Liver (tissue), 9 donors: ENCODE results near the gene MAD2L2. TPM values are rescaled to one million over a fixed set of nuclear protein-coding genes. Genes with fewer than 3 reads are reported as not detected.

Source experiments
- DNase-seq: peaks from one replicate; pipeline ENCODE4 v3.0.0-alpha.2; 2017; ENCODE audit warnings: low spot score
- H3K27ac ChIP-seq, 2 donors: one replicate each; pipeline ENCODE4 v1.7.0; 2013; ENCODE audit warnings: inconsistent platforms in 2 of 2, low read length in 2 of 2, control low read depth in 1 of 2, low read depth in 1 of 2, mild to moderate bottlenecking in 1 of 2
- H3K27me3 ChIP-seq, 4 donors: one replicate each; pipeline versions ENCODE4 v1.6.1 to v1.7.0; 2013; ENCODE audit warnings: low read length in 3 of 4, inconsistent platforms in 1 of 4, mild to moderate bottlenecking in 1 of 4, moderate library complexity in 1 of 4; ENCODE audit not compliant: control insufficient read depth in 4 of 4, insufficient read depth in 4 of 4
- H3K36me3 ChIP-seq, 4 donors: one replicate each; pipeline versions ENCODE4 v1.6.1 to v1.7.0; 2013; ENCODE audit warnings: low read length in 3 of 4, mild to moderate bottlenecking in 3 of 4, low read depth in 1 of 4, moderate library complexity in 1 of 4; ENCODE audit not compliant: control insufficient read depth in 4 of 4, insufficient read depth in 3 of 4
- H3K4me1 ChIP-seq, 4 donors: one replicate each; pipeline versions ENCODE4 v1.6.1 to v1.7.0; 2013; ENCODE audit warnings: low read length in 3 of 4, mild to moderate bottlenecking in 3 of 4, moderate library complexity in 1 of 4; ENCODE audit not compliant: control insufficient read depth in 4 of 4, insufficient read depth in 4 of 4
- H3K4me3 ChIP-seq, 3 donors: one replicate each; pipeline versions ENCODE4 v1.6.1 to v1.7.0; 2013; ENCODE audit warnings: low read length in 3 of 3, control low read depth in 1 of 3, low read depth in 1 of 3, mild to moderate bottlenecking in 1 of 3
- H3K9ac ChIP-seq, 2 donors: one replicate each; pipeline ENCODE4 v1.7.0; 2013; ENCODE audit warnings: low read length in 2 of 2, mild to moderate bottlenecking in 2 of 2, moderate library complexity in 2 of 2, control low read depth in 1 of 2, low read depth in 1 of 2
- H3K9me3 ChIP-seq, 4 donors: one replicate each; pipeline versions ENCODE4 v1.6.1 to v1.7.0; 2013; ENCODE audit warnings: low read length in 3 of 4; ENCODE audit not compliant: control insufficient read depth in 4 of 4
- ATF3 ChIP-seq: IDR thresholded peaks from 2 replicates; pipeline ENCODE4 v1.6.1; 2016; ENCODE audit warnings: antibody characterized with exemption
- CTCF ChIP-seq: fragments of 150-350 bp; IDR thresholded peaks from 2 replicates; pipeline ENCODE4 v1.5.1; 2017; ENCODE audit warnings: improper control_type of control experiment, low read depth, low read length; ENCODE audit not compliant: missing input control
- EGR1 ChIP-seq, 2 donors: IDR thresholded peaks; 2 replicates each; pipeline ENCODE4 v1.6.1; 2016 to 2018; ENCODE audit warnings: antibody characterized with exemption in 2 of 2, low read depth in 2 of 2
- FOXA1 ChIP-seq: IDR thresholded peaks from 2 replicates; pipeline ENCODE4 v1.6.1; 2016; ENCODE audit warnings: antibody characterized with exemption
- FOXA2 ChIP-seq: IDR thresholded peaks from 2 replicates; pipeline ENCODE4 v1.6.1; 2016; ENCODE audit warnings: antibody characterized with exemption
- GABPA ChIP-seq, 2 donors: IDR thresholded peaks in 1 of 2; conservative IDR thresholded peaks in 1 of 2; 2 replicates each; pipeline ENCODE4 v1.6.1; 2016; ENCODE audit warnings: antibody characterized with exemption in 2 of 2, mild to moderate bottlenecking in 1 of 2, moderate library complexity in 1 of 2
- HNF4A ChIP-seq, 2 donors: conservative IDR thresholded peaks; 2 replicates each; pipeline ENCODE4 v1.6.1; 2016; ENCODE audit warnings: antibody characterized with exemption in 2 of 2, mild to moderate bottlenecking in 2 of 2
- HNF4G ChIP-seq: IDR thresholded peaks from 2 replicates; pipeline ENCODE4 v1.6.1; 2016; ENCODE audit warnings: antibody characterized with exemption
- JUND ChIP-seq, 2 donors: IDR thresholded peaks; 2 replicates each; pipeline ENCODE4 v1.6.1; 2016; ENCODE audit warnings: antibody characterized with exemption in 2 of 2
- MAX ChIP-seq: IDR thresholded peaks from 2 replicates; pipeline ENCODE4 v1.6.1; 2016; ENCODE audit warnings: antibody characterized with exemption
- NR2F2 ChIP-seq: IDR thresholded peaks from 2 replicates; pipeline ENCODE4 v1.6.1; 2016; ENCODE audit warnings: antibody characterized with exemption
- RAD21 ChIP-seq, 2 donors: IDR thresholded peaks; 2 replicates each; pipeline ENCODE4 v1.6.1; 2016; ENCODE audit warnings: antibody characterized with exemption in 2 of 2, mild to moderate bottlenecking in 2 of 2
- REST ChIP-seq: IDR thresholded peaks from 2 replicates; pipeline ENCODE4 v1.6.1; 2016; ENCODE audit warnings: antibody characterized with exemption, mild to moderate bottlenecking
- RXRA ChIP-seq, 2 donors: IDR thresholded peaks; 2 replicates each; pipeline ENCODE4 v1.6.1; 2017 to 2018; ENCODE audit warnings: antibody characterized with exemption in 2 of 2, mild to moderate bottlenecking in 1 of 2
- SP1 ChIP-seq: IDR thresholded peaks from 2 replicates; pipeline ENCODE4 v1.6.1; 2018; ENCODE audit warnings: antibody characterized with exemption, mild to moderate bottlenecking
- TAF1 ChIP-seq: conservative IDR thresholded peaks from 2 replicates; pipeline ENCODE4 v1.6.1; 2016; ENCODE audit warnings: antibody characterized with exemption, mild to moderate bottlenecking
- YY1 ChIP-seq: IDR thresholded peaks from 2 replicates; pipeline ENCODE4 v1.6.1; 2016; ENCODE audit warnings: antibody characterized with exemption, mild to moderate bottlenecking
- ZBTB33 ChIP-seq: IDR thresholded peaks from 2 replicates; pipeline ENCODE4 v1.6.1; 2016; ENCODE audit warnings: antibody characterized with exemption
- WGBS: extraction: QIAGEN DNeasy Blood & Tissue Kit; methylation state at CpG from one replicate; pipeline ENCODE4 v1.1.7; 2013; 5-methylcytosine and 5-hydroxymethylcytosine counted together
- polyA plus RNA-seq, 2 donors: library from polyadenylated mRNA; stranded (reverse) in 1 of 2; unstranded in 1 of 2; fragments of 200-250 nt in 1 of 2; fragments of >200 nt in 1 of 2; fragmentation: Nextera tagmentation in 1 of 2; extraction: Ambion mirVana in 1 of 2; gene quantifications; one replicate each; pipeline versions ENCODE4 v1.2.1 to v1.2.3, GENCODE V29; 2013 to 2015
- total RNA-seq, 2 donors: library from RNA; depleted of rRNA; stranded (reverse); fragments of >200 nt; gene quantifications; one replicate each; pipeline ENCODE4 v1.2.3, GENCODE V29; 2014
- donor health status: healthy.
- donor health status: healthy.
- donor health status: healthy.
- donor health status: healthy.
- donor health status: healthy.

MAD2L2 gene
- total and polyA plus RNA-seq, 4 donors, result 17.5 to 43.1 (median 31.9) TPM

- no peak overlapping the region for H3K9ac ChIP-seq
- H3K9me3 ChIP-seq, result no peaks in the 10 kb centered on the region
- no peaks in the 10 kb centered on the region for H3K27me3 ChIP-seq
- no peak for DNase-seq
- TF ChIP-seq ATF3 (no peak), SP1 (no peak), MAX (no peak), HNF4G (no peak), FOXA2 (no peak), NR2F2 (no peak), HNF4A (conservative IDR thresholded peaks at IDR 0.05) (no peak), ZBTB33 (no peak), RXRA (IDR thresholded peaks at IDR 0.05) (no peak), EGR1 (IDR thresholded peaks at IDR 0.05; ENCODE audit: low read depth in 2 of 2) (no peak), GABPA (IDR thresholded peaks at IDR 0.05 in 1 of 2, conservative IDR thresholded peaks at IDR 0.05 in 1 of 2) (no peak)
- H3K36me3 ChIP-seq, result no peaks in the 10 kb centered on the region
- no peak overlapping the region for H3K27ac ChIP-seq
- H3K4me1 ChIP-seq, result no peaks in the 10 kb centered on the region
- H3K4me3 ChIP-seq, result no peak overlapping the region
- WGBS, result 81% methylated on average over 6 of the region's 6 CpGs
These were observed 40.0 kb downstream of the MAD2L2 start for GRCh38 chr1:11640944-11641343.

- Histone ChIP-seq H3K27ac (no peak overlapping the region), H3K4me3 (no peak overlapping the region), H3K36me3 (no peaks in the 10 kb centered on the region), H3K27me3 (no peaks in the 10 kb centered on the region), H3K9me3 (no peaks in the 10 kb centered on the region), H3K9ac (no peak overlapping the region), H3K4me1 (no peaks in the 10 kb centered on the region)
- DNase-seq, result no peak
- WGBS, result 83% methylated on average over 7 of the region's 7 CpGs
- no peak for TF ChIP-seq RAD21 (IDR thresholded peaks at IDR 0.05)
- no peak for TF ChIP-seq GABPA (IDR thresholded peaks at IDR 0.05 in 1 of 2, conservative IDR thresholded peaks at IDR 0.05 in 1 of 2)
- no peak for TF ChIP-seq FOXA2
- TF ChIP-seq EGR1 (IDR thresholded peaks at IDR 0.05; ENCODE audit: low read depth in 2 of 2), result no peak
- no peak for TF ChIP-seq ATF3
- TF ChIP-seq RXRA (IDR thresholded peaks at IDR 0.05), result no peak
- no peak for TF ChIP-seq JUND (IDR thresholded peaks at IDR 0.05)
- no peak for TF ChIP-seq CTCF
- TF ChIP-seq TAF1, result no peak
- no peak for TF ChIP-seq YY1
- TF ChIP-seq NR2F2, result no peak
- TF ChIP-seq FOXA1, result no peak
- no peak for TF ChIP-seq MAX
- TF ChIP-seq REST, result no peak
- TF ChIP-seq HNF4G, result no peak
- no peak for TF ChIP-seq HNF4A (conservative IDR thresholded peaks at IDR 0.05)
- no peak for TF ChIP-seq ZBTB33
These were observed 40.8 kb downstream of the MAD2L2 start for GRCh38 chr1:11640101-11640500.
